Measurements from ENCODE around the gene SMIM1.
"Not testable (repeated sequence)": the region's sequence is repeated elsewhere in the genome, so short reads cannot be mapped to it uniquely, and the experiment has no call there.

Gene SMIM1

DNA sequence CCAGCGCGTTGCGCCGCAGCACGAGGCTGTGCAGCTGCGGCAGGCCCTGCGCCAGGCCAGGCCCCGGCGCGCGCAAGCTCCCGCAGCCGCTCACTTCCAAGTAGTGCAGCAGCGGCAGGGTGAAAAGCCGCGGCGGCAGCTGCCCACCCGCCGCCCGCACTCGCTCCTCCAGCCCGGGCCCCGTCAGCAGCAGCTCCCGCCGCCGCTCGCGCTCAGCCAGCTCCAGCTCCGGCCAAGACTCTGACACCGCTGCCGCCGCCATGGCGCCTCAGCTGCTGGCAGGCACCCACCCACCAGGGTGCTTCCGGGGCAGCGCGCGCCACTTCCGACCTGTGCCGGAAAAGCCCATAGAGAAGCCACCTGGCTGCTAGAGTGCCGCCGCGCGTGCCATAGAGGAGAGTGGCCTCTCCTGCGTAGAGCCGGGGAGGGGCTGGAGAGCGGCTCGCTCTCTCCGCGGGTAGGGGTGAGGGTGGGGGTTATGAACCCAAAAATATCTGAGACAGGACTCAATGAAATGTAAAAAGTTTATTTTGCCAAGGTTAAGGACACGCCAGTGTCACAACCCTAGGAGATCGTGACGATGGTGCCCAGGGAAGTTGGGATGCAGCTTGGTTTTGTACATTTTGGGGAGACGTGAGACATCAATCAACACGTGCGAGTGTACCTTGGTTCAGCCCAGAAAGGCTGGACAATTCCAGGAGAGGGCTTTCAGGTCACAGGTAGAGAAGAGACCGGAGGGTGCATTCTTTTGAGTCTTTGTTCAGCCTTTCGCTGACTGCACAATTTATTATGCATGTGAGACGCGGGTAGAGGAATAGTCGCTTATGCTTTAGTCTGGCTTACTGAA, 23.9 kb downstream of the SMIM1 start, which contains the start of gene LRRC47:
LRRC47 (minus strand) TSS at position 284 of the 847 bp plus-strand sequence; CDS start at position 262, 22 bp downstream.
- Histone ChIP-seq H3K79me2 (ENCODE audit: insufficient read depth, low read length) (peaks cover 45% of the 10 kb centered on the region), H3K4me3 (ENCODE audit: low read length, poor library complexity, severe bottlenecking) (peak within 1 kb of the TSS; percentile 87)
- no peak for TF ChIP-seq EZH2phosphoT487 (IDR thresholded peaks at IDR 0.05; ENCODE audit: borderline replicate concordance)
- TF ChIP-seq, protein P1, sequence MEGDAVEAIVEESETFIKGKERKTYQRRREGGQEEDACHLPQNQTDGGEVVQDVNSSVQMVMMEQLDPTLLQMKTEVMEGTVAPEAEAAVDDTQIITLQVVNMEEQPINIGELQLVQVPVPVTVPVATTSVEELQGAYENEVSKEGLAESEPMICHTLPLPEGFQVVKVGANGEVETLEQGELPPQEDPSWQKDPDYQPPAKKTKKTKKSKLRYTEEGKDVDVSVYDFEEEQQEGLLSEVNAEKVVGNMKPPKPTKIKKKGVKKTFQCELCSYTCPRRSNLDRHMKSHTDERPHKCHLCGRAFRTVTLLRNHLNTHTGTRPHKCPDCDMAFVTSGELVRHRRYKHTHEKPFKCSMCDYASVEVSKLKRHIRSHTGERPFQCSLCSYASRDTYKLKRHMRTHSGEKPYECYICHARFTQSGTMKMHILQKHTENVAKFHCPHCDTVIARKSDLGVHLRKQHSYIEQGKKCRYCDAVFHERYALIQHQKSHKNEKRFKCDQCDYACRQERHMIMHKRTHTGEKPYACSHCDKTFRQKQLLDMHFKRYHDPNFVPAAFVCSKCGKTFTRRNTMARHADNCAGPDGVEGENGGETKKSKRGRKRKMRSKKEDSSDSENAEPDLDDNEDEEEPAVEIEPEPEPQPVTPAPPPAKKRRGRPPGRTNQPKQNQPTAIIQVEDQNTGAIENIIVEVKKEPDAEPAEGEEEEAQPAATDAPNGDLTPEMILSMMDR (conservative IDR thresholded peaks at IDR 0.05; ENCODE audit: low read length) = no peak

DNA sequence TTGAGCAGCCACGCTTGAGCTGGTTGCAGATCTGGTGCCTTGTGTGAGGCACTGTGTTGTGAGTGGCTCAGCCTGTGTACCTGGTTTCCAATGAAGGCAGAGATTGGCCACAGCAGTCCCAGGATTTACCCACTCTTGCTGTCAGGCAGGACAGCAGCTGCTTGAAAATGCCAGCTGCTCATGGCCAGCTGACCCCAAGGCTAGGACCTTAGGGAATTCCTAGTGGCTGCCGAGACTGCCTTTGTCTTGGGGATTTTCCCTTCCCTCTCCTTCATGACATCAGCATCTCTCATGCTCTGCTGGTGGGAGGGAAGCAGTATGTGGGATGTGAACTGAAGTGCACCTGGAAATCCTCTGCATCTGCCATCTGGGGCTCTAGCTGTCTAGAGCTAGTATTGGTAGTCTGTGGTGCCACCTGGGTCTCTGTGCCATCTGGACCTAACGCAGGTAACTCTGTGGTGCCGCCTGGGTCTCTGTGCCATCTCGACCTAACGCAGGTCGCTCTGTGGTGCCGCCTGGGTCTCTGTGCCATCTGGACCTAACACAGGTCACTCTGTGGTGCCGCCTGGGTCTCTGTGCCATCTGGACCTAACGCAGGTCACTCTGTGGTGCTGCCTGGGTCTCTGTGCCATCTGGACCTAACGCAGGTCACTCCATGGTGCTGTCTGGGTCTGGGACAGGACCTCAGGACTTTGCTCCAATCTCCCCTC, 27.6 kb downstream of the SMIM1 start:
- no peak overlapping the region for H2AFZ ChIP-seq (ENCODE audit: low read length)

More for the DNA sequence above, 23.9 kb downstream of the SMIM1 start, which contains the start of gene LRRC47:
- H3K4me2 ChIP-seq (ENCODE audit: low read depth, low read length, poor library complexity, severe bottlenecking) = peak within 1 kb of the TSS; percentile 100
- no peaks in the 10 kb centered on the region for H3F3A ChIP-seq (ENCODE audit: low read depth)
- peaks cover 31% of the 10 kb centered on the region for H3K4me1 ChIP-seq (ENCODE audit: insufficient read depth, low read length, poor library complexity, severe bottlenecking)
- H4K20me1 ChIP-seq (ENCODE audit: insufficient read depth, low read length, poor library complexity, severe bottlenecking) = peaks cover 35% of the 10 kb centered on the region
- peaks cover 9% of the 10 kb centered on the region for H3K27me3 ChIP-seq (ENCODE audit: insufficient read depth, low read length, poor library complexity, severe bottlenecking)
- H3K9ac ChIP-seq (ENCODE audit: low read depth, low read length, poor library complexity, severe bottlenecking) = peak within 1 kb of the TSS; percentile 89
- no peaks in the 10 kb centered on the region for H3K36me3 ChIP-seq (ENCODE audit: insufficient read depth, low read length)
- no peaks in the 10 kb centered on the region for H3K9me3 ChIP-seq (ENCODE audit: insufficient read depth, low read depth, low read length)
- H2AFZ ChIP-seq (ENCODE audit: low read length) = peak within 1 kb of the TSS; percentile 100
- no peaks in the 10 kb centered on the region for H3K9me2 ChIP-seq (replicated peaks; ENCODE audit: low read depth, low read length)

GRCh38 chr1:3800795-3801194, 28.2 kb downstream of the SMIM1 start:
- H3K9ac ChIP-seq (ENCODE audit: low read depth, low read length, poor library complexity, severe bottlenecking); H3K9me2 ChIP-seq (replicated peaks; ENCODE audit: low read depth, low read length); H3K36me3 ChIP-seq (ENCODE audit: insufficient read depth, low read length); H3K4me1 ChIP-seq (ENCODE audit: insufficient read depth, low read length, poor library complexity, severe bottlenecking); H3K9me3 ChIP-seq (ENCODE audit: insufficient read depth, low read depth, low read length); H3K4me2 ChIP-seq (ENCODE audit: low read depth, low read length, poor library complexity, severe bottlenecking); H3K79me2 ChIP-seq (ENCODE audit: insufficient read depth, low read length); H3F3A ChIP-seq (ENCODE audit: low read depth); H2AFZ ChIP-seq (ENCODE audit: low read length); H4K20me1 ChIP-seq (ENCODE audit: insufficient read depth, low read length, poor library complexity, severe bottlenecking); H3K4me3 ChIP-seq (ENCODE audit: low read length, poor library complexity, severe bottlenecking); H3K27me3 ChIP-seq (ENCODE audit: insufficient read depth, low read length, poor library complexity, severe bottlenecking): not testable (repeated sequence)

More for the DNA sequence above, 27.6 kb downstream of the SMIM1 start:
- H3K79me2 ChIP-seq (ENCODE audit: insufficient read depth, low read length) = peaks cover 11% of the 10 kb centered on the region
- H3K4me2 ChIP-seq (ENCODE audit: low read depth, low read length, poor library complexity, severe bottlenecking) = no peak overlapping the region
- H4K20me1 ChIP-seq (ENCODE audit: insufficient read depth, low read length, poor library complexity, severe bottlenecking) = peaks cover 7% of the 10 kb centered on the region
- no peaks in the 10 kb centered on the region for H3K9me3 ChIP-seq (ENCODE audit: insufficient read depth, low read depth, low read length)
- no peaks in the 10 kb centered on the region for H3K9me2 ChIP-seq (replicated peaks; ENCODE audit: low read depth, low read length)
- no peaks in the 10 kb centered on the region for H3F3A ChIP-seq (ENCODE audit: low read depth)
- TF ChIP-seq, protein P1 (conservative IDR thresholded peaks at IDR 0.05; ENCODE audit: low read length) = no peak
- no peak for TF ChIP-seq EZH2phosphoT487 (IDR thresholded peaks at IDR 0.05; ENCODE audit: borderline replicate concordance)
- H3K4me3 ChIP-seq (ENCODE audit: low read length, poor library complexity, severe bottlenecking) = no peak overlapping the region
- H3K4me1 ChIP-seq (ENCODE audit: insufficient read depth, low read length, poor library complexity, severe bottlenecking) = peaks cover 7% of the 10 kb centered on the region
- peaks cover 9% of the 10 kb centered on the region for H3K27me3 ChIP-seq (ENCODE audit: insufficient read depth, low read length, poor library complexity, severe bottlenecking)
- H3K36me3 ChIP-seq (ENCODE audit: insufficient read depth, low read length) = no peaks in the 10 kb centered on the region
- no peak overlapping the region for H3K9ac ChIP-seq (ENCODE audit: low read depth, low read length, poor library complexity, severe bottlenecking)

Measured in Loucy (cell line).